Measurements from ENCODE around the gene SLC44A4. TPM values are rescaled to one million over a fixed set of nuclear protein-coding genes. Genes with fewer than 3 reads are reported as not detected.
A peak's percentile ranks its signal among the peaks of the same experiment; 100 is the strongest.

Gene SLC44A4
- total RNA-seq, 1 donor from 2014 or later, result 0.32 TPM

DNA sequence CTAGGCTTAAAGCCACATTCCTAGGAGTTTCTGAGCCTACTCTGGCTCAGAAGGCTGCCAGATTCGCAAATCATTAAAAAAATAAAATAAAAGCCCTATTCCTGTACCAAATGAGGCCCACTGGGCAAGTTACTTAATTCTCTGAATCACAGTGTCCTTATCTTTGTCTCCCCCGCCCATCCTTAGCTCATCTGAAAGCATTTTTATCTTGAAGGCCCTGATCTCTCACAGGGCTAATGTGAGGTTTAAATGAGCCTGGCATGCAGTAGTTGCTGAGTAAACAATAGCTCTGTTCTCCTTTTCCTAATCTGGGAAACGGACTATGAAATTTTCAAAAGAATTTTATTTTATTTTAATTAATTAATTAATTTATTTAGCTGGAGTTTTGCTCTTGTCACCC is 25.2 kb upstream of the SLC44A4 start:
- TF ChIP-seq EZH2 (IDR thresholded peaks at IDR 0.05) (no peak), EZH2phosphoT487 (IDR thresholded peaks at IDR 0.05) (no peak), CTCF (IDR thresholded peaks at IDR 0.05) (no peak)
- H3K4me1 ChIP-seq, result peaks cover 35% of the 10 kb centered on the region
- H3K4me3 Mint-ChIP-seq, result no peak overlapping the region

DNA sequence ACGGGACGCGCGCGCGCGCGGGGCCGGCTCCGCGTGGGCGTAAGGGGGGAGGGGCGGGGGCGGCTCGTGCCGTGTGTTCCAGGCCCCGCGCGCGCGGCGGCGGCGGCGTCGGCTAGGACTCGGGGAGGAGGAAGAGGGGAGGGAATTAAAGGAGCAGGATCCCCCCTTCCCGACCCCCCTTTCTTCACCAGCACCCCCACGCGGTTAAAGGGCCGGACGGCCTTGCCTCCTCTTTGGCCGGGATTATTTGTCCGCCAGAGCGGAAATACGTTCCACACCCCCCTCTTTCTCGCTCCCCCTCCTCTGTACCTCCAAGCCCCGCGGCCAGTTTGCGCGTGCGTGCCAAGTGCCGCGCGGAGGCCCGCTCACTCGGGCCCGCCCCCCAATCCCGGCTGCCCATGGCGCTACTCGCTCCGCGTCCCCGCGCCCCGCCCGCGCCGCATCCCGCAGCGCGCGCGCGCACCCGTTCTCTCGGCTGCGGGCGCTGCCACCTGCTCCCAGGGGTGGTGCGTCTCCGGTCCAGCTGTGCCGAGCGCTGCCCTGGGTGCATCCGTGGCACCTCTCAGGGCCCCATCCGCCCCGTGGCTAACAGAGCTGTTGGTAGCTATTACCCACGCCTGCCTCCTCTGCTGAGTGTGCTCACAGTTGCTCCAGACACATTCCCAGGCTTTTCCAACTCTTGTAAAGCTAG is 23.3 kb upstream of the SLC44A4 start, which contains the start of gene ZBTB12:
ZBTB12 (minus strand) TSS at position 134 of the 691 bp plus-strand sequence. CDS start 781 bp downstream, outside the sequence.
- H4K20me1 ChIP-seq (ENCODE audit: low read depth), result peaks cover 20% of the 10 kb centered on the region
- peak within 1 kb of the TSS; percentile 45 for H3K9ac ChIP-seq
- peak within 1 kb of the TSS; percentile 93 for H2AFZ ChIP-seq (replicated peaks)
- no peaks in the 10 kb centered on the region for H3K27me3 ChIP-seq
- H3K79me2 ChIP-seq (ENCODE audit: low read depth), result peaks cover 43% of the 10 kb centered on the region
- H3K4me1 Mint-ChIP-seq, result peaks cover 36% of the 10 kb centered on the region
- H3F3A ChIP-seq (ENCODE audit: low read depth), result peaks cover 55% of the 10 kb centered on the region
- TF ChIP-seq CTCF (IDR thresholded peaks at IDR 0.05), result no peak
- peaks cover 2% of the 10 kb centered on the region for H3K36me3 Mint-ChIP-seq
- H3K4me3 ChIP-seq, result peak within 1 kb of the TSS; percentile 75
- H3K4me1 ChIP-seq, result peaks cover 37% of the 10 kb centered on the region
- DNase-seq (ENCODE audit: low spot score), result peak; percentile 99
- peaks cover 2% of the 10 kb centered on the region for H3K27me3 Mint-ChIP-seq (ENCODE audit: insufficient read depth, low read depth)
- peak within 1 kb of the TSS; percentile 92 for H3K27ac Mint-ChIP-seq
- H3K36me3 ChIP-seq, result no peaks in the 10 kb centered on the region
- no peaks in the 10 kb centered on the region for H3K9me3 ChIP-seq (ENCODE audit: low read depth)
- peak within 1 kb of the TSS; percentile 95 for H3K4me2 ChIP-seq
- peak within 1 kb of the TSS; percentile 88 for H3K4me3 Mint-ChIP-seq
- peak within 1 kb of the TSS; percentile 58 for H3K27ac ChIP-seq
- no peaks in the 10 kb centered on the region for H3K9me3 Mint-ChIP-seq

More for the DNA sequence above, 25.2 kb upstream of the SLC44A4 start:
- H3K79me2 ChIP-seq (ENCODE audit: low read depth), result peaks cover 27% of the 10 kb centered on the region
- Mint-ChIP-seq H3K27me3 (ENCODE audit: insufficient read depth, low read depth) (peaks cover 4% of the 10 kb centered on the region), H3K9me3 (no peaks in the 10 kb centered on the region), H3K36me3 (peaks cover 2% of the 10 kb centered on the region), H3K4me1 (peaks cover 25% of the 10 kb centered on the region), H3K27ac (no peak overlapping the region)
- no peak overlapping the region for H3K9ac ChIP-seq
- H3K36me3 ChIP-seq, result no peaks in the 10 kb centered on the region
- no peaks in the 10 kb centered on the region for H3K9me3 ChIP-seq (ENCODE audit: low read depth)
- no peaks in the 10 kb centered on the region for H3K27me3 ChIP-seq
- no peak for DNase-seq (ENCODE audit: low spot score)
- no peak overlapping the region for H3K27ac ChIP-seq
- H3F3A ChIP-seq (ENCODE audit: low read depth), result peaks cover 46% of the 10 kb centered on the region
- no peak overlapping the region for H3K4me3 ChIP-seq
- H2AFZ ChIP-seq (replicated peaks), result no peak overlapping the region
- H3K4me2 ChIP-seq, result no peak overlapping the region
- peaks cover 16% of the 10 kb centered on the region for H4K20me1 ChIP-seq (ENCODE audit: low read depth)

GRCh38 chr6:31901415-31901952 is 22.7 kb upstream of the SLC44A4 start:
- Histone ChIP-seq H4K20me1 (ENCODE audit: low read depth) (peaks cover 25% of the 10 kb centered on the region), H3K27me3 (no peaks in the 10 kb centered on the region), H3K79me2 (ENCODE audit: low read depth) (peaks cover 49% of the 10 kb centered on the region), H3K9me3 (ENCODE audit: low read depth) (no peaks in the 10 kb centered on the region), H3K4me1 (peaks cover 33% of the 10 kb centered on the region), H3K27ac (peak overlapping the region; percentile 58), H3K9ac (peak overlapping the region; percentile 45), H3K4me3 (peak overlapping the region; percentile 75), H3K4me2 (peak overlapping the region; percentile 95), H3F3A (ENCODE audit: low read depth) (peaks cover 52% of the 10 kb centered on the region), H3K36me3 (no peaks in the 10 kb centered on the region), H2AFZ (replicated peaks) (no peak overlapping the region)
- TF ChIP-seq EZH2 (IDR thresholded peaks at IDR 0.05) (no peak), EZH2phosphoT487 (IDR thresholded peaks at IDR 0.05) (no peak), CTCF (IDR thresholded peaks at IDR 0.05) (no peak)
- peaks cover 2% of the 10 kb centered on the region for H3K36me3 Mint-ChIP-seq
- DNase-seq (ENCODE audit: low spot score), result peak; percentile 68
- peaks cover 36% of the 10 kb centered on the region for H3K4me1 Mint-ChIP-seq
- H3K4me3 Mint-ChIP-seq, result peak overlapping the region; percentile 86
- H3K9me3 Mint-ChIP-seq, result no peaks in the 10 kb centered on the region
- H3K27me3 Mint-ChIP-seq (ENCODE audit: insufficient read depth, low read depth), result peaks cover 2% of the 10 kb centered on the region
- H3K27ac Mint-ChIP-seq, result no peak overlapping the region
